Glutamatergic neuron (in vitro differentiated cells): Measurements from ENCODE around the gene TEKTIP1. TPM values are rescaled to one million over a fixed set of nuclear protein-coding genes. Genes with fewer than 3 reads are reported as not detected.
A peak's percentile ranks its signal among the peaks of the same experiment; 100 is the strongest.

Source experiments
- DNase-seq: peaks from one replicate; pipeline ENCODE4 v3.0.0; 2022
- H3K27ac Mint-ChIP-seq: one replicate; pipeline ENCODE4 v1.8.0; 2020; ENCODE audit warnings: mild to moderate bottlenecking, mixed read lengths, inconsistent platforms; ENCODE audit not compliant: unreplicated experiment
- H3K27me3 Mint-ChIP-seq: one replicate; pipeline ENCODE4 v1.8.0; 2020; ENCODE audit warnings: mild to moderate bottlenecking, moderate library complexity, mixed read lengths, inconsistent platforms; ENCODE audit not compliant: unreplicated experiment
- H3K36me3 Mint-ChIP-seq: one replicate; pipeline ENCODE4 v1.8.0; 2020; ENCODE audit warnings: mild to moderate bottlenecking, mixed read lengths, inconsistent platforms; ENCODE audit not compliant: unreplicated experiment
- H3K4me1 Mint-ChIP-seq: one replicate; pipeline ENCODE4 v1.8.0; 2020; ENCODE audit warnings: mild to moderate bottlenecking, low read depth, mixed read lengths, inconsistent platforms; ENCODE audit not compliant: unreplicated experiment
- H3K4me3 Mint-ChIP-seq: one replicate; pipeline ENCODE4 v1.8.0; 2020; ENCODE audit warnings: mild to moderate bottlenecking, mixed read lengths, inconsistent platforms; ENCODE audit not compliant: unreplicated experiment
- H3K9me3 Mint-ChIP-seq: one replicate; pipeline ENCODE4 v1.8.0; 2020; ENCODE audit warnings: mild to moderate bottlenecking, moderate library complexity, mixed read lengths, inconsistent platforms; ENCODE audit not compliant: unreplicated experiment
- total RNA-seq: library from RNA; stranded (reverse); fragmentation: NEBNext Ultra II Directional; extraction: Animal tissue kit (Norgen Biotek cat#: 25700); gene quantifications from one replicate; pipeline ENCODE4 v1.2.1, GENCODE V29; 2021; ENCODE audit not compliant: unreplicated experiment
- TF ChIP-seq, protein P1 (sequence below): fragments of 200-600 bp; sonication (generic); IDR thresholded peaks from one replicate; pipeline ENCODE4 v1.5.0; 2021; ENCODE audit not compliant: partially characterized antibody, unreplicated experiment

Gene TEKTIP1
- total RNA-seq, 1 donor from 2014 or later = 2.5 TPM

DNA sequence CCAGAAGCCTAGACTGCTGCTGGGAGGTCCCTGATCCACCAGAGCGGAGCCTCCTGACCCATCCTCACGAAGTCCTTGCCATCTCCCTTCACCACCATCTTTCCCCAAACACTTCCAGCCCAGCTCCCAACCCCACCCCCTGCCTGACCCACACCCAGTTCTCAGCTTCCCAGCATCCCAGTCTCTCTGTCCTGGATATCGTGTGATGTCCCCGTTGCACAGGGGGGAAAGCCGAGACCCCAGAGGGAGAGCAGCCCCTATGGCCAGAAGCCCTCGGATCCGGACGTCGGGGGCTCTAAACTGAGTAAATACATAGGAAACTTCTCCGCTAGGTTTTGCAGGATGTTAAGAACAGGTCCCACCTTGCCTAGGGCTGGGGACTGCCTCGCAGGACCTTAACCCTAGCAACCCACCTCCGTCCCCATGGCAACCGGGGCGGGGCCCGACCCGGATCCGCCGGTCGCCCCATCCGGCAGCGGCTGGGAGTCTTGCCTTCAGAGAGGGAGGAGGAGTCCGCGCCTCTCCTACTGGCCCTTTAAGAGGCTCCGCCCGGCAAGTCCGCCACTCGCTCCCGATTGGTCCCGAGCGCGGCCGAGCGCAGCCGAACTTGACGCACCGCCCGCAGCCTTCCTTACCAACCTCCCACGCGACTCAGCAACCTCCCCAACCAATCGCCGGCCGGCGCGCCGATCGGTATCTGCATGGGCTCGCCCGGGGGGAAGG lies 33.3 kb downstream of the TEKTIP1 start:
- H3K4me3 Mint-ChIP-seq = peak overlapping the region; percentile 69
- TF ChIP-seq, protein P1, sequence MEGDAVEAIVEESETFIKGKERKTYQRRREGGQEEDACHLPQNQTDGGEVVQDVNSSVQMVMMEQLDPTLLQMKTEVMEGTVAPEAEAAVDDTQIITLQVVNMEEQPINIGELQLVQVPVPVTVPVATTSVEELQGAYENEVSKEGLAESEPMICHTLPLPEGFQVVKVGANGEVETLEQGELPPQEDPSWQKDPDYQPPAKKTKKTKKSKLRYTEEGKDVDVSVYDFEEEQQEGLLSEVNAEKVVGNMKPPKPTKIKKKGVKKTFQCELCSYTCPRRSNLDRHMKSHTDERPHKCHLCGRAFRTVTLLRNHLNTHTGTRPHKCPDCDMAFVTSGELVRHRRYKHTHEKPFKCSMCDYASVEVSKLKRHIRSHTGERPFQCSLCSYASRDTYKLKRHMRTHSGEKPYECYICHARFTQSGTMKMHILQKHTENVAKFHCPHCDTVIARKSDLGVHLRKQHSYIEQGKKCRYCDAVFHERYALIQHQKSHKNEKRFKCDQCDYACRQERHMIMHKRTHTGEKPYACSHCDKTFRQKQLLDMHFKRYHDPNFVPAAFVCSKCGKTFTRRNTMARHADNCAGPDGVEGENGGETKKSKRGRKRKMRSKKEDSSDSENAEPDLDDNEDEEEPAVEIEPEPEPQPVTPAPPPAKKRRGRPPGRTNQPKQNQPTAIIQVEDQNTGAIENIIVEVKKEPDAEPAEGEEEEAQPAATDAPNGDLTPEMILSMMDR = no peak
- H3K27ac Mint-ChIP-seq = peak overlapping the region; percentile 73
- peaks cover 10% of the 10 kb centered on the region for H3K27me3 Mint-ChIP-seq
- peaks cover 6% of the 10 kb centered on the region for H3K9me3 Mint-ChIP-seq
- H3K4me1 Mint-ChIP-seq = peaks cover 8% of the 10 kb centered on the region
- peak; percentile 99 for DNase-seq
- H3K36me3 Mint-ChIP-seq = peaks cover 6% of the 10 kb centered on the region

DNA sequence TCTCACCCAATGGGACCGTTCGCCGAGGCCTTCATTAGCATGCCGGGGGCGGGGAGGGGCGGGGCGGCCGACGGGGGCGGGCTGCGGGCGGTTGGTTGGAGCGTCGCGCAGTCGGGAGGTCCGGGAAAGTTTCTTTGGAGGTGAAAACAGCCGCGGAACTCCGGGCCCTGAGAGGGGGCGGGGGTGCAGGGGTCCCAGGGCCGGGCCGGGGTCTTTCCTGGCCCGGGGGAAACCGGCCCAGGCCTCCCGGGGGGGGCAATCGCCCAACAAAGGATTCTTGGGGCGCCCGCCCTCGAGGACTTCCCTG lies 33.8 kb downstream of the TEKTIP1 start, which contains the start of gene HMG20B:
HMG20B (plus strand) TSS at position 90 of the 307 bp plus-strand sequence. CDS start 366 bp downstream, outside the sequence.
- no peak for DNase-seq
- Mint-ChIP-seq H3K27me3 (peaks cover 10% of the 10 kb centered on the region), H3K36me3 (peaks cover 6% of the 10 kb centered on the region), H3K4me1 (peaks cover 8% of the 10 kb centered on the region), H3K27ac (peak within 1 kb of the TSS; percentile 73), H3K9me3 (peaks cover 6% of the 10 kb centered on the region), H3K4me3 (peak within 1 kb of the TSS; percentile 71)
- TF ChIP-seq, protein P1 = no peak

DNA sequence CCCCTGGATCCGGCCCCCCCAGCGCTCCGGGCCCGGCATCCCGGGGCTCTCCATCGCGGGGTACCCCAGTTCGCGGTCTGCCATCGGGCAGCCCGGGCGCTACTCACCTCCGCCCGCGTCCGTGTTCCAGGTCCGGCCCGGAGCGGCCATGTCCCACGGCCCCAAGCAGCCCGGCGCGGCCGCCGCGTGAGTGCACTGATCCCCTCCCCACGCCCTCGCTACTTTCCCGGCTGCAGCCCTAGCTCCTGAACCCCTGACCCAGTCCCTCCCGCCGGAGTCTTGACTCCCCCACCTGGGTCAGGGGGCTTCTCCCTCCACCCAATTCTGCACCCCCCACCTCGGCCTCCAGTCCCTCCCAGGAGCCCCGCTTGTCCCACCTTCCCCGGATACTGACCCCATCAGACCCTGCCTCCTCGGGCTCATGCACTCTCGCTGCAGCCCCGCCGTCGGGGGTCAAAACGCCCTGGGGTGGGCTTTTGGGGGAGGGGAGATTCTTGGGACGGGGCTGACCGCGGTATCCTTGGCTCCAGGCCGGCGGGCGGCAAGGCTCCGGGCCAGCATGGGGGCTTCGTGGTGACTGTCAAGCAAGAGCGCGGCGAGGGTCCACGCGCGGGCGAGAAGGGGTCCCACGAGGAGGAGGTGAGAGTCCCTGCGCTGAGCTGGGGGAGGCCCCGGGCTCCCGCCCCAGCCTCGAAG lies 34.3 kb downstream of the TEKTIP1 start:
- DNase-seq = peak; percentile 56

DNA sequence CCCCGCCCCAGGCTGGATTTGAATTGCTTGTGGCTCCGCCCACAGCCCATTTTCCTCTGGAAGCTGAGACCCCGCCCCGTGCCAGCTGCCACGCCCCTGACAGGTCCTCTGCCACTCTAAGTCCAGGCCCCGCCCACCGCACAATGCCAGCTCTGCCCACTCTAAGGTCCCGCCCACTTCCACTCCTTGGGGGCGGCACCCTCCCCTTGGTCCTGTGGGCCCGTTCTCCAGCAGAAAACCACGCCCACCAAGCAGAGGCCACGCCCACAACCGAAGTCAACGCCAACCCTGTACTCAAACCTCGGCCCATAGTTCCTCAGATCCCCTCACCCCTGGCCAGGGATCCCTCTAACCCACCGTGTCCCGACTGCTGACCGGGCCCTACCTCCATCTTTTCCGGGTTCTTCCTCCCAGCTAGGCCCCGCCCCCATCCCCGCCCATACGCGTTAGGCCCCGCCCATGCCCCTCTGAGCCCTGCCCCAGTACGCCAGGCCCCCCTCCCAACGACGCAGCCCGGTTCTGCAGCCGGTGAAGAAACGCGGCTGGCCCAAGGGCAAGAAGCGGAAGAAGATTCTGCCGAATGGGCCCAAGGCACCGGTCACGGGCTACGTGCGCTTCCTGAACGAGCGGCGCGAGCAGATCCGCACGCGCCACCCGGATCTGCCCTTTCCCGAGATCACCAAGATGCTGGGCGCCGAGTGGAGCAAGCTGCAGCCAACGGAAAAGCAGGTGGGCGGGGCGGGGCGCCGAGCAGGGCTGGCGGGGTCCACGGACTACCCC lies 35.1 kb downstream of the TEKTIP1 start:
- H3K4me3 Mint-ChIP-seq = peak overlapping the region; percentile 71
- peaks cover 6% of the 10 kb centered on the region for H3K36me3 Mint-ChIP-seq
- TF ChIP-seq, protein P1 = no peak
- H3K27ac Mint-ChIP-seq = no peak overlapping the region
- peak; percentile 92 for DNase-seq
- H3K4me1 Mint-ChIP-seq = peaks cover 8% of the 10 kb centered on the region
- peaks cover 6% of the 10 kb centered on the region for H3K27me3 Mint-ChIP-seq
- peaks cover 6% of the 10 kb centered on the region for H3K9me3 Mint-ChIP-seq

More for the DNA sequence above, 34.3 kb downstream of the TEKTIP1 start:
- peaks cover 10% of the 10 kb centered on the region for H3K27me3 Mint-ChIP-seq
- no peak overlapping the region for H3K27ac Mint-ChIP-seq
- peaks cover 8% of the 10 kb centered on the region for H3K4me1 Mint-ChIP-seq
- H3K9me3 Mint-ChIP-seq = peaks cover 6% of the 10 kb centered on the region
- H3K4me3 Mint-ChIP-seq = peak overlapping the region; percentile 71
- TF ChIP-seq, protein P1 = no peak
- H3K36me3 Mint-ChIP-seq = peaks cover 6% of the 10 kb centered on the region
